HepG2 (cell line): ENCODE results near the gene CFAP73. TPM values are rescaled to one million over a fixed set of nuclear protein-coding genes. Genes with fewer than 3 reads are reported as not detected.
A peak's percentile ranks its signal among the peaks of the same experiment; 100 is the strongest.

ENCODE experiments used
- DNMT3B ChIP-seq: conservative IDR thresholded peaks from 2 replicates; pipeline ENCODE4 v1.6.1; 2016; ENCODE audit warnings: missing biosample characterization, control low read depth
- HNRNPLL ChIP-seq: fragments of 200-400 bp; formaldehyde crosslinking; IDR thresholded peaks from 2 replicates; pipeline ENCODE4 v1.6.1; 2017; ENCODE audit warnings: mild to moderate bottlenecking, low read depth, low read length; ENCODE audit not compliant: poor library complexity, severe bottlenecking
- JUNB ChIP-seq: sonication (generic); formaldehyde crosslinking; IDR thresholded peaks from 2 replicates; pipeline ENCODE4 v1.8.0; 2022; ENCODE audit warnings: missing genetic modification reagents, mild to moderate bottlenecking, borderline replicate concordance
- MAZ ChIP-seq, 2 experiments: sonication (generic) in 1 of 2; formaldehyde crosslinking in 1 of 2; IDR thresholded peaks; 2 replicates each; pipeline versions ENCODE4 v1.5.0 to v1.6.1; 2012 to 2020; ENCODE audit warnings: low read depth in 2 of 2, mild to moderate bottlenecking in 2 of 2, borderline replicate concordance in 1 of 2, improper control_type of control experiment in 1 of 2, low read length in 1 of 2, missing genetic modification reagents in 1 of 2, moderate library complexity in 1 of 2
- MYC ChIP-seq: sonication (generic); formaldehyde crosslinking; IDR thresholded peaks from 2 replicates; pipeline ENCODE4 v1.9.0; 2021; ENCODE audit warnings: missing genetic modification reagents, borderline replicate concordance
- ONECUT2 ChIP-seq: sonication (generic); formaldehyde crosslinking; IDR thresholded peaks from 2 replicates; pipeline ENCODE4 v1.4.0; 2020; ENCODE audit warnings: missing genetic modification reagents
- PRDM10 ChIP-seq: sonication (generic); formaldehyde crosslinking; IDR thresholded peaks from 2 replicates; pipeline ENCODE4 v1.4.0; 2020; ENCODE audit warnings: low read depth, missing genetic modification reagents
- RARG ChIP-seq: sonication (generic); formaldehyde crosslinking; IDR thresholded peaks from 2 replicates; pipeline ENCODE4 v1.4.0; 2020; ENCODE audit warnings: low read depth, mild to moderate bottlenecking, missing genetic modification reagents
- RBAK ChIP-seq: sonication (generic); formaldehyde crosslinking; IDR thresholded peaks from 2 replicates; pipeline ENCODE4 v1.5.1; 2020; ENCODE audit warnings: mild to moderate bottlenecking, missing genetic modification reagents
- SMC3 ChIP-seq: IDR thresholded peaks from 2 replicates; pipeline ENCODE4 v1.6.1; 2011; ENCODE audit warnings: low read length, improper control_type of control experiment
- ZNF180 ChIP-seq: sonication (generic); formaldehyde crosslinking; IDR thresholded peaks from 2 replicates; pipeline ENCODE4 v1.4.0; 2020; ENCODE audit warnings: low read depth, missing genetic modification reagents, borderline replicate concordance
- ZNF275 ChIP-seq: sonication (generic); formaldehyde crosslinking; IDR thresholded peaks from 2 replicates; pipeline ENCODE4 v1.8.0; 2022; ENCODE audit warnings: missing genetic modification reagents, mild to moderate bottlenecking, inconsistent platforms, borderline replicate concordance
- ZNF331 ChIP-seq: sonication (generic); formaldehyde crosslinking; IDR thresholded peaks from 2 replicates; pipeline ENCODE4 v1.4.0; 2020; ENCODE audit warnings: missing genetic modification reagents
- ZNF367 ChIP-seq: sonication (generic); formaldehyde crosslinking; IDR thresholded peaks from 2 replicates; pipeline ENCODE4 v1.4.0; 2020; ENCODE audit warnings: missing genetic modification reagents, borderline replicate concordance
- ZNF383 ChIP-seq: sonication (generic); formaldehyde crosslinking; IDR thresholded peaks from 2 replicates; pipeline ENCODE4 v1.4.0; 2020; ENCODE audit warnings: missing genetic modification reagents, mild to moderate bottlenecking, borderline replicate concordance
- ZNF570 ChIP-seq: sonication (generic); formaldehyde crosslinking; IDR thresholded peaks from 2 replicates; pipeline ENCODE4 v1.4.0; 2020; ENCODE audit warnings: mild to moderate bottlenecking, missing genetic modification reagents, borderline replicate concordance
- ZNF614 ChIP-seq: IDR thresholded peaks from 2 replicates; pipeline ENCODE4 v1.6.1; 2018; ENCODE audit warnings: missing biosample characterization, missing genetic modification reagents, inconsistent platforms, borderline replicate concordance
- polyA plus RNA-seq, 8 experiments: library from polyadenylated mRNA; depleted of rRNA in 3 of 8; stranded (reverse) in 7 of 8; unstranded in 1 of 8; fragments of >200 nt; fragmentation: Illumina TruSeq in 4 of 8; extraction: Trizol in 4 of 8; gene quantifications; 2 replicates each; pipeline versions ENCODE4 v1.2.1 to v1.2.3, GENCODE V29; 2011 to 2016; ENCODE audit warnings: low read depth in 4 of 8, missing spikeins in 1 of 8, mixed read lengths in 1 of 8; ENCODE audit not compliant: insufficient read depth in 1 of 8
- total RNA-seq, 5 experiments: library from RNA; depleted of rRNA; stranded (reverse); fragments of >200 nt; fragmentation: Illumina TruSeq; extraction: Trizol; gene quantifications; 2 replicates each; pipeline ENCODE4 v1.2.3, GENCODE V29; 2016; ENCODE audit warnings: low read depth in 1 of 5
- TF ChIP-seq, protein P1 (sequence below), 2 experiments: sonication (generic) in 1 of 2; formaldehyde crosslinking in 1 of 2; IDR thresholded peaks; 2 replicates each; pipeline versions ENCODE4 v1.4.0 to v1.6.1; 2016 to 2020; ENCODE audit warnings: borderline replicate concordance in 1 of 2, low read depth in 1 of 2, mild to moderate bottlenecking in 1 of 2, missing genetic modification reagents in 1 of 2

CFAP73 gene
- total and polyA plus RNA-seq, 2 of the 13 experiments (the other 11 are each of a cell fraction or from before 2014, with no cell fraction given): not detected

GRCh38 chr12:113185180-113186032 lies 35.9 kb downstream of the CFAP73 start, which contains the start of the genes DDX54 and RITA1 (continued):
- no peak for TF ChIP-seq SMC3
- TF ChIP-seq, protein P1, sequence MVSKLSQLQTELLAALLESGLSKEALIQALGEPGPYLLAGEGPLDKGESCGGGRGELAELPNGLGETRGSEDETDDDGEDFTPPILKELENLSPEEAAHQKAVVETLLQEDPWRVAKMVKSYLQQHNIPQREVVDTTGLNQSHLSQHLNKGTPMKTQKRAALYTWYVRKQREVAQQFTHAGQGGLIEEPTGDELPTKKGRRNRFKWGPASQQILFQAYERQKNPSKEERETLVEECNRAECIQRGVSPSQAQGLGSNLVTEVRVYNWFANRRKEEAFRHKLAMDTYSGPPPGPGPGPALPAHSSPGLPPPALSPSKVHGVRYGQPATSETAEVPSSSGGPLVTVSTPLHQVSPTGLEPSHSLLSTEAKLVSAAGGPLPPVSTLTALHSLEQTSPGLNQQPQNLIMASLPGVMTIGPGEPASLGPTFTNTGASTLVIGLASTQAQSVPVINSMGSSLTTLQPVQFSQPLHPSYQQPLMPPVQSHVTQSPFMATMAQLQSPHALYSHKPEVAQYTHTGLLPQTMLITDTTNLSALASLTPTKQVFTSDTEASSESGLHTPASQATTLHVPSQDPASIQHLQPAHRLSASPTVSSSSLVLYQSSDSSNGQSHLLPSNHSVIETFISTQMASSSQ (IDR thresholded peaks at IDR 0.05; ENCODE audit: low read depth): no peak
- TF ChIP-seq, protein P1 (CRISPR knock-in tag; IDR thresholded peaks at IDR 0.05; ENCODE audit: borderline replicate concordance): no peak
- peak; percentile 62 for TF ChIP-seq ZNF331
- TF ChIP-seq MYC (CRISPR knock-in tag): peak; percentile 93
- TF ChIP-seq ONECUT2 (CRISPR knock-in tag): 0 out of 2 replicates have a peak, but pooled peaks have one; percentile 36
- TF ChIP-seq ZNF570 (CRISPR knock-in tag): 0 out of 2 replicates have a peak, but pooled peaks have one; percentile 64
- no peak for TF ChIP-seq ZNF383
- no peak for TF ChIP-seq RARG
- peak; percentile 51; the same call in 1 of the 2 replicates for TF ChIP-seq ZNF367 (CRISPR knock-in tag)
- no peak for TF ChIP-seq ZNF180 (CRISPR knock-in tag)
- 0 out of 2 replicates have a peak, but pooled peaks have one; percentile 49 for TF ChIP-seq MAZ (IDR thresholded peaks at IDR 0.05; ENCODE audit: borderline replicate concordance, low read depth, low read length)
- TF ChIP-seq MAZ (CRISPR knock-in tag; IDR thresholded peaks at IDR 0.05; ENCODE audit: low read depth): no peak; the same call in none of the 2 replicates
- peak; percentile 67; the same call in 1 of the 2 replicates for TF ChIP-seq ZNF275 (CRISPR knock-in tag)
- TF ChIP-seq PRDM10 (CRISPR knock-in tag): peak; percentile 100
- no peak; the same call in none of the 2 replicates for TF ChIP-seq DNMT3B
- no peak for TF ChIP-seq RBAK
- TF ChIP-seq HNRNPLL: peak; percentile 90
- no peak for TF ChIP-seq ZNF614 (CRISPR knock-in tag)
- no peak for TF ChIP-seq JUNB (CRISPR knock-in tag)
